ENCODE measurements around the gene NME7.
"Not testable (repeated sequence)": the region's sequence is repeated elsewhere in the genome, so short reads cannot be mapped to it uniquely, and the experiment has no call there.

The NME7 gene

DNA sequence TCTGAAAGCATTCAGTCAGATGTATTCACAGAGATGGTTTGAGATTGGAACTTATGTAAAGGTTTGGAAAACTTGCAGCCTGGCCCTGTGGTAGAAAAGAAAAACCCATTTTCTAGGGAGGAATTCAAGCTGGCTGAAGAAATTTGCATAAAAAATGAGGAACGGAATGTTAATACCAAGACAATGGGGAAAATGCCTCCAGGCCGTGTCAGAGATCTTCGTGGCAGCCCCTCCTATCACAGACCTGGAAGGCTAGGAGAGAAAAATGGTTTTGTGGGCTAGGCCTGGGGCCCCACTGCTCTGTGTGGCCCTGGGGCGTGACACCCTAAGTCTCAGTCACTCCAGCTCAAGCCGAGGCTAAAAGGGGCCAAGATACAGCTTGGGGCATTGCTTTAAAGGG lies 26.7 kb downstream of the NME7 start:
- DNase-seq: no peak

DNA sequence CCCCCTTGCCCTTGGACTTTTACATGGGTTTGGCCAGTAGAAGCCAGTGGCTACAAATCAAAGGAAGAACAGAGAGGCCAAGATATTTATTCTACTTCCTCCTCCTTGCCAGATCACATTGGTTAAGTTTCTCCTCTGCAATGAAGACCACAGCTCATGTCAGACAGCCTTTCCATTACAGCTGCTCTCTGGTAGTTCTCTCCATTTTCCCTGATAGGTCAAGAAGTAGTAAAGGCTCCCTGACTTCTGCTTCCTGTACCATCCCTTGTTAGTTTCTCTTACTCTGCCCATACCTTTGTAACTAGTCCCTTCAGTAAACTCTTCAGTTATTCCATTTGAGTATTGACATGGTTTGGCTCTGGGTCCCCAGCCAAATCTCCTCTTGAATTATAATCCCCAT lies 27.8 kb downstream of the NME7 start:
- no peak for DNase-seq

DNA sequence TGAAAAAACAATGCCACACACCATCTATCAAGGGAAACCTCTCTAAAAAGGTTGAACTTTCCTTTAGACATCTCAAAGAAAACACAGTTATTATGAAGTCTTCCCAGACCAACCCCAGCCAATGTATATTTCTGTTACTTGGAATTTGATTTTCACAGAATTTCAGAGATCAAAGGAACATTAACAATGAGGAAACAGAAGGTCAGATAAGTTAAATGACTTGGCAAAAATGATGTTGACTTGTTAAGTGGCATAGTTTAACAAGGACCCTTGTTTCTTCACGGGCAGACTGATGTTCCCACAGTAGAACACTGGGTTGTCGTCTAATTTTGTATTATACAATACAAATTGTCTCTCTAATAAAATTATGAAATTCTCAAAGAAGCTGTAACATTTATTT lies 29.0 kb downstream of the NME7 start:
- no peak for DNase-seq

DNA sequence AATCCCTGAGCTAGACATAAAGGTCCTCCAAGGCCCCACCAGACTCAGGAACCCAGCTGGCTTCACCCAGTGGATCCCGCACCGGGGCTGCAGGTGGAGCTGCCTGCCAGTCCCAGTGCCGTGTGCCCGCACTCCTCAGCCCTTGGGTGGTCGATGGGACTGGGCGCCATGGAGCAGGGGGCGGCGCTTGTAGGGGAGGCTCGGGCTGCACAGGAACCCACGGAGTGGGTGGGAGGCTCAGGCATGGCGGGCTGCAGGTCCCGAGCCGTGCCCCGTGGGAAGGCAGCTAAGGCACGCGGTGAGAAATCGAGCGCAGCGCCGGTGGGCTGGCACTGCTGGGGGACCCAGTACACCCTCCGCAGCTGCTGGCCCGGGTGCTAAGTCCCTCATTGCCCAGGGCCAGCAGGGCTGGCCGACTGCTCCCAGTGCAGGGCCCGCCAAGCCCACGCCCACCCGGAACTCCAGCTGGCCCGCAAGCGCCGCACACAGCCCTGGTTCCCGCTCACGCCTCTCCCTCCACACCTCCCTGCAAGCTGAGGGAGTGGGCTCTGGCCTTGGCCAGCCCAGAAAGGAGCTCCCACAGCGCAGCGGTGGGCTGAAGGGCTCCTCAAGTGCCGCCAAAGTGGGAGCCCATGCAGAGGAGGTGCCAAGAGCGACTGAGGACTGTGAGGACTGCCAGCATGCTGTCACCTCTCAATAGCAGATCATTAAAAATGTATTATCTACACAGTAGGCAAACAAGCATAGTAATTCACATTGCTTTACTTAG lies 30.5 kb downstream of the NME7 start:
- DNase-seq: not testable (repeated sequence)

DNA sequence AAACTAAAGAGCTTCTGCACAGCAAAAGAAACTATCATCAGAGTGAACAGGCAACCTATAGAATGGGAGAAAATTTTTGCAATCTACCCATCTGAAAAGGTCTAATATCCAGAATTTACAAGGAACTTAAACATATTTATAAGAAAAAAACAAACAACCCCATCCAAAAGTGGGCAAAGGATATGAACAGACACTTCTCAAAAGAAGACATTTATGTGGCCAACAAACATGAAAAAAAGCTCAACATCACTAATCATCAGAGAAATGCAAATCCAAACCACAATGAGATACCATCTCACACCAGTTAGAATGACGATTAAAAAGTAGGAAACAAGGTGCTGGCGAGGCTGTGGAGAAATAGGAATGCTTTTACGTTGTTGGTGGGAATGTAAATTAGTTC lies 32.9 kb downstream of the NME7 start:
- not testable (repeated sequence) for DNase-seq

DNA sequence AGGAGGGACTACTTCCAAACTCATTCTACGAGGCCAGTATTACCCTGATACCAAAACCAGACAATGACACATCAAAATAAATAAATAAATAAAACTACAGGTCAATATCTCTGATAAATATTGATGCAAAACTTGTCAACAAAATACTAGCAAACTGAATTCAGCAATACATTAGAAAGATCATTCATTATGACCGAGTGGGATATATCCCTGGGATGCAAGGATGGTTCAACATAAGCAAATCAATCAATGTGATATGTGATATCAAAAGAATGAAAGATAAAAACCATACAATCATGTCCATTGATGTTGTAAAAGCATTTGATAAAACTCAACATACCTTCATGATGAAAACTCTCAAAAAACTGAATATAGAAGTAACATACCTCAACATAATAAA lies 36.7 kb downstream of the NME7 start:
- no peak for DNase-seq

DNA sequence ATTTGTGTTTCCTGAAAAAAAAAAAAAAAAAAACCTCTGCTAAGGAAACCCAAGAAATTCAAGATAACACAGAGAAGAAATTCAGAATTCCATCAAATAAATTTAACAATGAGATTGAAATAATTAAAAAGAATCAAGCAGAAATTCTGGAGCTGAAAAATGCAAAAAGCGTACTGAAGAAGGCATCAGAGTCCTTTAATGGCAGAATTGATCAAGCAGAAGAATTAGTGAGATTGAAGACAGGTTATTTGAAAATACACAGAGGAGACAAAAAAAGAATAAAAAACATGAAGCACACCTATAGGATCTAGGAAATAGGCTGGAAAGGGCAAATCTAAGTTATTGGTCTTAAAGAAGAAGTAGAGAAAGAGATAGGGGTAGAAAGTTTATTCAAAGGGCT lies 38.2 kb downstream of the NME7 start:
- DNase-seq: no peak

DNA sequence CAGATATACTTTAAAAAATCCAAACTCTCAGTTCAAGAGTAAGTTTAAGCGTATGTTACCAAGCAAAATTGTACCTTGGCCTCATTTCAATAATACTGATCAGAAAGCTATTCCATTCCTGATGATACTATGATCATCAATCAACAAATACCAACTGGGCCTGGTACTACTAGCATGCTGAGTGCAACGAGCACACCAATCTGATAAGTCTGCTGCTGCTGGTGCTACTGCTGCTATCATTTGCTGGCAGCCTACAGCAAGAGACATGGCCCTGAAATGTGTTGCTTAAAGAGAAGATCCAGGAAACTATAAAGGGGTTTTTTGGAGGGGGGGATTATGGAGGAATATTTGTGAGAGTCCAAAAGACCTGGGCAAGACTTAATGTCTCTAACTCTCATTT lies 39.7 kb downstream of the NME7 start:
- no peak for DNase-seq

DNA sequence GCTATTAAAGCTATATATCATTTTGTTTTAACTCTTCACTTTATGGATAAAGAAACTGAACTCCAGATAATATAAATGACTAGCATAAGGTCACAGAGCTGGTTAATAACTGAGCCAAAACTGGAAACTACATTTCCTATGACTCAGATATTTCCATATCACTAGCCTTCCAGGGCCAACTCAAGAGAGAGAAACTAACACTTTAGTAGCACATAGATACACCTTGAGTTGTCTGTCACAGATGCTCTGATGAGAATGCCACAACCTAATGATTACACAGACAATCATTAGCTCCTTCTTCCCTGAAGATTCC lies 40.7 kb downstream of the NME7 start:
- peak; percentile 59 for DNase-seq

DNA sequence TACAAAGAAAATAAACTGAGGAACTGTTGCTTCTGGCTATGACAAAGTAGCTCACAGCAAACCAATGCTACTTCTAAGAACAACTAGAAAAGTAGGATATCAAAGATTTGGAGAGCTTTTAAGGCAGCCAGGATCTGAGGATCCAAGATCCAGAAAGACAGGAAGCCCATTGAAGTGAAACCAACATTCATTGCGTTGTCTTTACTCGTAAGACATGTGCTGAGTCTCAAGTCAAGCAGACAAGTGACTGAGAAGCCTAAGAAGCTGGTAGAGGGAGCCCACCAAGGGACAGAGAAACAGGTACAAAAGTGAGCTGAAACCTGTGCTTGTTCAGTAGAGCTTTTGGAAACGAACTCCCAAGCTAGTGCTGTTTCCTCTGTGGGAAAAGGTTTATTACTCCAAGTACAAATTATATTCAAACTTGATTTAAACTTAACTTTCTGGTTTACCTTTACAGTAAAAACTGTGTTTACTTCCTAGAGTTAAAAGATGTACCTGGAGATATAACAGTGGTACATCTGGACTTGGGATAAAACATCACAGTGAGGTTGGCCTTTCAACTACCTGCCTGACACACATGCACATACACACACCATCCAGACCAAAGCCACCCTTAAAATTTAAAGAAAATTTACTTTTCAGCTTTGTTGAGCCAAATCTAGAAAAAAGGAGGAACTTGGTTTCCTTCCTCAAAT lies 41.2 kb downstream of the NME7 start:
- DNase-seq: no peak

DNA sequence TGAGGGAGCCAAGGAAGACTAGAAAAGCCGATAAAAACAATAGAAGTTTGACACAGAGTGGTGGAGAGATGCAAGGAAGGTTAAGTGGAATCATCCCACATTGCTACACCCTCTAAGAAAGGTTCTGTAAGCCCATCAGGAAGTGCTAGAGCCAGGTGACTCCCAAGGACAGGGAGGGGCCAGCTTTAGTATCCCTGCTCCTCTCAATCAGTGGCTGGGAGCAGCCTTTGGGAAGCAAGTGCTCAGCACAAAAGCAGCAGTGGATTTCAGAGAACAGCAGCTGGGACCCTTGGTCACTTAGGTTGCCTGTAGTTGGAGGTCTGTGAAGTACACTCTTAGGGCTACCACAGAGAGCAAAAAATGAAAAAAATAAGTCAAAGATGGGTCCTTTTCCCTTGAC lies 42.5 kb downstream of the NME7 start:
- DNase-seq: no peak

DNA sequence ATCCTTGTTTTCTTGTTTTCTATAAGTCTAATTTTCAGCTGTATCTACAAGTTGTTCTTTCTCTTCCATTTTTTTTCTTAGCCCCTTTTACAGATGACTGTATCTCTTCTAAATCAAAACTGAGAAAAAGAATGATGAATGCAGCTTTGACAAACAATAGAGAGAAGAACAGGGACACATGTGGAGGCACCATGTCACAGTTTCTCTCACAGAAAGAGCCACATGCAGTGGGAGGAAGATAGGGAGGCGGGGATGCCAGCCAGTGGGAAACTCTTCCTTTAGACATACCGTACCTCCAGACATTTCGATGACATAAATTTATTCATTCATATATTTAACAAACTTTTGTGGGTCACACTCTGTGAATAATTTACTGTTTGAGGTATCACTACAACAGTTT lies 45.5 kb downstream of the NME7 start:
- DNase-seq: no peak

DNA sequence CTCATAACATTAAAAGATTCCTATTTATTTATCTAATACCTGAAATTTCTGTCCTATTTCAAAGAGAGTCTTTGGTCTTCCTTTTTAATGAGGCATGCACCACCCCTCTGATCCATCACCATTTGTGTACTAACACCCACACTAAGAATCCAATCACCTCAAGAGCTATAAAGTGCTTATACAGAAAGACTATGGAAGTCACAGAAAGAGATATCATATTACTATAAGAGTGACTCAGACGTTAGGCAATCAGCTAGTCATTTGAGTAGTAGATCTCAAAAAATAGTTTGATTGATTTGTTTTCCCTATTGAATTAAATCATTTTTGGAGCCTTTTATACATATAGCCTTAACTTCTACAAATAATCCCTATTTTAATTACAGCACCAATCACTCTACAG lies 46.1 kb downstream of the NME7 start:
- peak; percentile 86 for DNase-seq

DNA sequence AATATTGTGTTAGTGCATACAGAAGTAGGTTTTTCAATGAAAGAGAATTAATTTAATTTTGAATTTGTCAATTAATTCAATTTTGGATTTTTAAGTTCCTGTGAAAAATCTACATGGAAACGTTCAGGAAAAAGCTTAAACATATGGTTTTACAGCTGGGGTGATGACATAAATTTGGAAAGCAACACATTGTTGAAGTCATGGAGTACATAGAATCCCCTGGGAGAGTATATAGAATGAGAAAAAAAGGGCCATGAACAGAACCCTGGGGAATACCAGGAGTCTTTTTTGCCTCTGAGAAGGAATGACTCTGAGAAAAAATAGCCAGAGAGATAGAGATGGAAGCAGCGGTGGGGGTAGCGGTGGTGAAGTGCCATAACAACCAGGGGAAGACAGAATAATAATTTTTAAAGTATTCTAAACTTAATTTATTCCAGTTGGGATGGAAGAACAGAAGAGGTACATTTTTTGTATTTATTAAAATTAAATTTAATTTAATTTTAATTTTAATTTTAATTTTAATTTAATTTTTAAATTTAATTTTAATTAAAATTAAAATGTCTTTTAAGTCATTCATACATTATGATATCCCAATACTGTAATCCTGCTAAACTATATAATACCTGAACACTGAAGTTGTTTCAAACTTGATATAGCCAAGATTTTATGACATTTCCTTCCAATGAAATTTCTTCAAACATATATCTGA lies 48.9 kb downstream of the NME7 start:
- DNase-seq: no peak

DNA sequence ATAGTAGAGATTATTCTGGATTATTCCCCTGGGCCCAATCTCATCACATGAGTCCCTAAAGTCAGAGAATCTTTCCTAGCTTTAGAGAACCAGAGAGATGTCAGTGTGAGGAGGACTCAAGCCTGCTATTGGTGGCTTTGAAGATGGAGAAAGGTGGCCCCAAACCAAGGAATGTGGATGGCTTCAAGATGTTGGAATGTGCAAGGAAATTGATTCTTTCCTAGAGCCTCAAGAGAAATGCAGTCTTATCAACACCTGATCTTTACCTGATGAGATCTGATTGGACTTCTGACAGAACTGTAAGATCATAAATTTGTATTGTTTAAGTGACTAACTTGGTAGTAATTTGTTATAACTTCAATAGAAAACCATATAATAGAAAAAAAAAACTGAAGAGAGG lies 51.0 kb downstream of the NME7 start:
- no peak for DNase-seq

DNA sequence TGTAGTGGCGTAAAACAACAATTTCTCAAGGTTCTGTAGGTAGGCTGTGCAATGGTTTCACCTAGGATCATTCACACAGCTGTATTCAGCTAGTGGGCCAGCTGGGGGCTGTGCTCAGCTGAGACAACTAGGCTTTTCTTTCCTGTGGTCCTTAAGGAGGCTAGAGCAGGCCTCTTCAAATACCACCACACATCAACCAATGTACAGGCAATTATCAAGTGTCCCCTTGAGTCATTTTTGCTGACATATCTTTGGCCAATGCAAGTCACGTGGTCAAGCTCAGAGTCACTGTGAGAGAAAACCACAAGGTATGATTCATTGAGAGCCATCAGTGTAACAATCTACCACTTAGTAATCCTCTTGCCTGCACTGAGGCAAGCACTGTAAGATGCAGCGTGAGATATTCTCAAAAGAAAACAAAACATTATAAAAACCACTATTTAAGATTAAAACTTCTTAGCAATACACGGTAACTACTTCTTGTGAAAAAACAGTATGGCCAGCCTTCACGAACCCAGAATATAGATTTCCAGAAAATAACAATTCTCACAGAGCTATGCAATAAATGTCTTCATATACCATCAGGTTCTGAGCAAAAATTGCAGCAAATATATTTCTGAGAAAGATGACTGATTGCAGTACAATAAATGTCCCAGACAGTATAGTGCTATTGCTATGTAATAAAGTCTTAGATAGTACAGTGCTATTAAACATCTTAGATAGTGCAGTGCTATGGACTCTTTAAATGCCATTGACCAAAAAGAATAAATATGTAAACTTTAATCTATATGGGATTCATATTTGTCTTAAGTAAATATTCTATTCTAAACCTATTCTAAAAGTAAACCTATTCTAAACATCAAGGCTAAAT lies 55.3 kb downstream of the NME7 start:
- DNase-seq: peak; percentile 96

DNA sequence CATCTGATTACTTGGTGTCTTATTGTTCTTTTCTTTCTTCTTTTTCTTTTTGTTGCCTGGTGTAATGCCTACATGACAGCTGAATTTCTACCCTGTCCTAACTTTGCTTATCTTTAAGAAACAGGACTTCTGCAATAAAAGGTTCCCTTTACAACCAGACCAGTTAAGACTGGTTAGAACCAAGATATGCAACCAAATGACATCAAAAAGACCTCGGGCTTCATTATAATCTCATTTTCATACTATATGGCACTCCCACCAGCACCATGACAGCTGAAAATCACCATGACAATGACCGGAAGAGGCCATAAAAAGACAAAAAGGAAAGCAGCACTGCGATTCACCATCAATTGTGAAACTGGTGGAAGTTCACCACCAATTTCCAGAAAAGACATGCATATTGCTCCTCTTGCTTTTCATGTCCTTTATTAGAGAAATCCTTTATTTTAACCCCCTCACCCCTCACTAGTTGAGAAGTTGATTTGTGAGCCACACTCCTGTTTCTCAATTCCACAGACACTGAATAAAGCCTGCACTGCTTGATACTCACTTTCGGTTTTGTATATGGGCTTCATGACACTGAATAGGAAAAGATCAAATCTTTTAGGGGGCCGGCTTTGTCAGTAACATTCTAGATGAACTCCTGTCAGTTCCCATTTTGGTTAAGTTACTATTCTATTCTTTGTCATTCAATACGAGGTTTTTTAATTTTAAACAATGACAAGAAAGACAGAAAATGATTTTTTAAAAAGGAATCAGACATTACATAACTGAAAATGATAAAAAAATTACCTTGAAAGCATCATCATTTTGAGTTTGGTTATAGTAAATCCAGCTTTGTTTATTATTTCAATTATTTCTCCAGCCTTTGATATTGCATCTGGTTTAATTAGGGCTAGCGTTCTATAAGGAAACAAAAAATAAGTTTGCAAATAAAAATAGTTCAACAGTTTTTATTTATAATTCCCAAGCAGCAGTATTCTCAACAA lies 58.1 kb downstream of the NME7 start:
- no peak for DNase-seq

DNA sequence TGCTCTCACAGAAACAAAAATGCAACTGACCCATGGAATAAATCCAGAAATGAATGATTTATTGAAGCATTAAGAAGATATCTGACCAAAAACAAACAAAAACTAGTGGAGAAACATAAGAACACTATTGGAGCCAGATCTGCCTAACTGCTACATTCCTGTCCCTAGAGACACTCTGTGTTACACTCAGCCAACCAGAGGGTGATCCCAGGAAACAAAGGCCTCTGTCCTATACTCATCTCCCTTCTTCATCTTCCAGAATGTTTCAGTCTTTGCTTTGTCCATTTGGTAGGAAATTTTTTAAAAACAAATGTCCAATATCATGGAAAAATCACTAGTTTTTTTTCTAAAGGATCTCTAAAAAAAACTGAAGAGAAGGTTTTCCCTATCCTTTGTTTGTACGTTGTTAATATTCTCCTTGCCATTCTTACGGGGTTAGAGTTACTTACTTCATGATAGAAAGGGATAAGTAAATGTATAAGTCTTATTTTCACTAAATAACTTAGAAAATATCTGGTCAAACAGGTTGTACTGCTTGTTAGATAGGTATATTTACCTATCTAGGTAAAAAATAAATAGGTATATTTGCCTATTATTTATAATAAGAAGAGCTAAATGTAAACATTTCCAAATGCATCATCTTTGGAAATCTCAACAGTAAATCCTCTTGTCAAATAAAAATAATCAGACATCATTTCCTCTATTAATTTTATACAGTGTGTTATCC lies 59.1 kb downstream of the NME7 start:
- DNase-seq: no peak

DNA sequence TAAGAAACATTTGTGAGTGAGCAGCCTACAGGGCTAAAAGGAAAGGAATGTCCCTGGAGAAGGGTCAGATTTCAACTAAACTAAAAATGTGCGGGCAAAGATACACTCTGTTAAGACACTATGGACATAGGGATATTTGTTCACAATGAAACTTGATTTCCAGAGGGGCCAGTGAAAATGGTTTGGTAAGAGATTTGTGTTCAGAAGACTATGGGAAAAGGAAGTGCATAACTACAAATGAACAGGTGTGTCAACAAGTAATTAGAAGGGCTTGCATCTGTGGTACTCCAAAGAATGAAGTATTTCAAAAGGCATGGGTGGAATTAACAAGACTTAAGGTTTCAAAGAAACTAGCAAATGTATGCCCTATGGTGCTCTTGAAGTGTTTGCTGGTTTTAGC lies 60.4 kb downstream of the NME7 start:
- no peak for DNase-seq

DNA sequence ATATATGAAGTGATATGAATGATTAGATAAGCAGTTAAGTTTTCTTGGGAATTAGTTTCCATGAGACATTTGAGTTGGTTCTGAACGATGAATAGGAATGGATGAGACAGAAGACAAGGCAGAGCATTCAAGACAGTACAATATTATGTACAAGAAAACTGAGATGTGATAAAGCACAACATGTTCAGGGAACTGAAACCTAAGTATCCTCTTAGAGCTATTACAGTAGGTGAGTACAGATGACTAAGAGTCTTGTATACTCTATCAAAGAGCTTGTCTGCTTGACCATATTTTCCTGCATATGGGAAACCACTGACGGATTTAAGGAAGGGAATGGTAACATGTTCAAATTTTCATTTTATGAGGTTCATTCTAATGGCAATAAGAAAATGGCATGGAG lies 61.6 kb downstream of the NME7 start:
- DNase-seq: no peak

DNA sequence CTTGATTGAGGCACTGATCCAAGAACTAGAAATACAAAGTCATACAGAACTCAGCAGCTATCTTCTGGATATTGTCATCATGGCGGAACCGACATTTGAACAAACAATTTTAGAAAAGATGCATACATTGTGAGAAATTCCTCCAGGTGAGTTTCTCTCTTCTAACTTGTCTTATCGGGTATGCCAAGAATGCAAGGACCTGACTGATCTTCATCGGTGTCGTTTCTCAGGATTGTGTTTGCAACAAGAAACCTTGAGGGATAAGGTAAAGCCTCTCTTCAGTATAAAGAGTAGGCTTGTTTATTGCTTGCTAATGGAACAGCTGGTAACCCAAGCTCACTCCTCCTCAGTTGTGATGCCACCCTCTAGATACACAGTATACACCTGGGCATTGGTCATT lies 62.2 kb downstream of the NME7 start:
- no peak for DNase-seq
